Kidney epithelial cell (primary cell): ENCODE measurements around the gene RABL6. TPM values are rescaled to one million over a fixed set of nuclear protein-coding genes. Genes with fewer than 3 reads are reported as not detected.

Experiments
- DNase-seq: peaks from one replicate; pipeline ENCODE4 v3.0.0-alpha.2; 2010; ENCODE audit warnings: low read depth
- H3K27me3 ChIP-seq: 2 replicates; pipeline ENCODE4 v1.6.0; 2011; ENCODE audit warnings: low read length; ENCODE audit not compliant: control insufficient read depth, insufficient read depth
- H3K36me3 ChIP-seq: 2 replicates; pipeline ENCODE4 v1.5.1; 2011; ENCODE audit warnings: low read length; ENCODE audit not compliant: control insufficient read depth, insufficient read depth
- H3K4me3 ChIP-seq: 2 replicates; pipeline ENCODE4 v1.5.1; 2011; ENCODE audit warnings: low read depth, mild to moderate bottlenecking, control low read depth, low read length
- CTCF ChIP-seq: IDR thresholded peaks from 2 replicates; pipeline ENCODE4 v1.5.1; 2011; ENCODE audit warnings: mild to moderate bottlenecking, moderate library complexity, low read length, control low read depth, inconsistent platforms; ENCODE audit not compliant: insufficient read depth, poor library complexity, severe bottlenecking
- total RNA-seq: library from RNA; depleted of rRNA; stranded (reverse); fragments of >200 nt; gene quantifications from 2 replicates; pipeline ENCODE4 v1.2.3, GENCODE V29; 2015

The RABL6 gene
- total RNA-seq, 1 donor from 2014 or later, result 99.3 TPM

- no peak overlapping the region for H3K4me3 ChIP-seq
- no peak for TF ChIP-seq CTCF
- H3K36me3 ChIP-seq, result no peaks in the 10 kb centered on the region
- H3K27me3 ChIP-seq, result peaks cover 5% of the 10 kb centered on the region
- DNase-seq, result no peak
Measured at GRCh38 chr9:136806067-136806466, 1.7 kb upstream of the RABL6 start.

- Histone ChIP-seq H3K27me3 (peaks cover 5% of the 10 kb centered on the region), H3K36me3 (no peaks in the 10 kb centered on the region), H3K4me3 (peak overlapping the region; percentile 92)
- TF ChIP-seq CTCF, result no peak
- DNase-seq, result no peak
Measured at GRCh38 chr9:136806631-136807201, 1.0 kb upstream of the RABL6 start.

GRCh38 chr9:136808075-136808805 lies 492 bp downstream of the RABL6 start:
- no peak for DNase-seq
- TF ChIP-seq CTCF, result no peak
- Histone ChIP-seq H3K4me3 (peak overlapping the region; percentile 92), H3K36me3 (peaks cover 2% of the 10 kb centered on the region), H3K27me3 (no peaks in the 10 kb centered on the region)

DNA sequence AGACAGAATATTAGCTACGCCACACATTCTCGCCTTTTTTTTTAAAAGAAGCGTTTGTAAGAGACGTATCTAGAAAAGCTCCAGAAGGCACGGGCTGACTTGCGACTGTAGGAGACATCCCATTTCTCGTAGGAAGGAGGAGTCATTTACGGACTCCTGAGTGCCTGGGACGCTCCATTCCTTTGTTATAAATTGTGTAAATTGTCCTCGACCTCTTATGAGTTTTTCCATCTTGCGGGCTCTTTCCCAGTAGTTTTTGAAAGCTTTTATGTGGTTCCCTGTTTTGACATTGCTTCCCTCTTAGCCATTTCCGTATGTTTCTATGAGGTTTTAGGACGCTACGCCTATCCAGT lies 1.0 kb downstream of the RABL6 start:
- H3K27me3 ChIP-seq, result no peaks in the 10 kb centered on the region
- TF ChIP-seq CTCF, result no peak
- peaks cover 2% of the 10 kb centered on the region for H3K36me3 ChIP-seq
- peak overlapping the region; percentile 92 for H3K4me3 ChIP-seq
- no peak for DNase-seq

- Histone ChIP-seq H3K4me3 (no peak overlapping the region), H3K27me3 (no peaks in the 10 kb centered on the region), H3K36me3 (peaks cover 2% of the 10 kb centered on the region)
- TF ChIP-seq CTCF, result no peak
- no peak for DNase-seq
Measured at GRCh38 chr9:136814725-136815421, 7.1 kb downstream of the RABL6 start.
